GM23248 (cell line): ENCODE data around the gene EMC8. TPM values are rescaled to one million over a fixed set of nuclear protein-coding genes. Genes with fewer than 3 reads are reported as not detected.

ENCODE experiments used
- DNase-seq: peaks from one replicate; pipeline ENCODE4 v3.0.0-alpha.2; 2015
- H2AFZ ChIP-seq: fragments of 200-600 bp; sonication (generic); 2 replicates; pipeline ENCODE4 v1.6.1; 2016; ENCODE audit warnings: antibody characterized with exemption
- H3F3A ChIP-seq: fragments of 200-600 bp; sonication (generic); 2 replicates; pipeline ENCODE4 v1.6.1; 2016; ENCODE audit warnings: mild to moderate bottlenecking, antibody characterized with exemption, mixed run types; ENCODE audit not compliant: insufficient read depth
- H3K27ac ChIP-seq: fragments of 200-600 bp; sonication (generic); 2 replicates; pipeline ENCODE4 v1.5.1; 2016; ENCODE audit warnings: mild to moderate bottlenecking
- H3K27me3 ChIP-seq: fragments of 200-600 bp; sonication (generic); replicated peaks from 2 replicates; pipeline ENCODE4 v1.6.1; 2016; ENCODE audit warnings: mild to moderate bottlenecking; ENCODE audit not compliant: insufficient read depth
- H3K36me3 ChIP-seq: fragments of 200-600 bp; sonication (generic); 2 replicates; pipeline ENCODE4 v1.6.1; 2016; ENCODE audit warnings: low read depth, mild to moderate bottlenecking
- H3K4me1 ChIP-seq: fragments of 200-600 bp; sonication (generic); 2 replicates; pipeline ENCODE4 v1.6.1; 2016; ENCODE audit warnings: mild to moderate bottlenecking; ENCODE audit not compliant: insufficient read depth
- H3K4me2 ChIP-seq: fragments of 200-600 bp; sonication (generic); one replicate; pipeline ENCODE4 v1.6.1; 2016; ENCODE audit warnings: mild to moderate bottlenecking; ENCODE audit not compliant: unreplicated experiment
- H3K4me3 ChIP-seq: fragments of 200-600 bp; sonication (generic); 2 replicates; pipeline ENCODE4 v1.5.1; 2016; ENCODE audit warnings: mild to moderate bottlenecking
- H3K79me2 ChIP-seq: fragments of 200-600 bp; sonication (generic); 2 replicates; pipeline ENCODE4 v1.6.1; 2016; ENCODE audit warnings: mild to moderate bottlenecking; ENCODE audit not compliant: insufficient read depth
- H3K9ac ChIP-seq: fragments of 200-600 bp; sonication (generic); 2 replicates; pipeline ENCODE4 v1.6.1; 2016; ENCODE audit warnings: mild to moderate bottlenecking
- H3K9me2 ChIP-seq: fragments of 200-600 bp; sonication (generic); 2 replicates; pipeline ENCODE4 v1.6.1; 2016; ENCODE audit warnings: mixed run types, mild to moderate bottlenecking, moderate library complexity; ENCODE audit not compliant: insufficient read depth
- H3K9me3 ChIP-seq: fragments of 200-600 bp; sonication (generic); one replicate; pipeline ENCODE4 v1.6.1; 2017; ENCODE audit warnings: low read depth
- H4K20me1 ChIP-seq: fragments of 200-600 bp; sonication (generic); 2 replicates; pipeline ENCODE4 v1.6.0; 2016; ENCODE audit not compliant: insufficient read depth
- EZH2 ChIP-seq: fragments of 200-600 bp; sonication (generic); IDR thresholded peaks from 2 replicates; pipeline ENCODE4 v1.6.1; 2018; ENCODE audit warnings: antibody characterized with exemption, mild to moderate bottlenecking; ENCODE audit not compliant: insufficient read depth, poor library complexity, severe bottlenecking
- EZH2phosphoT487 ChIP-seq: fragments of 200-600 bp; sonication (generic); IDR thresholded peaks from 2 replicates; pipeline ENCODE4 v1.6.1; 2018; ENCODE audit warnings: antibody characterized with exemption, moderate library complexity, mild to moderate bottlenecking, low read depth; ENCODE audit not compliant: insufficient read depth
- WGBS, 2 experiments: methylation state at CpG; one replicate each; pipeline ENCODE4 v1.1.6; 2015 to 2017; ENCODE audit warnings: low lambda C conversion rate in 2 of 2, low coverage in 1 of 2; ENCODE audit errors: missing lambda C conversion rate in 2 of 2; 5-methylcytosine and 5-hydroxymethylcytosine counted together
- in situ Hi-C: fragments of 300-500 bp; cut with MboI; formaldehyde crosslinking; loops from 2 replicates; pipeline ENCODE4 v1.15.0; 2020
- polyA plus RNA-seq: library from polyadenylated mRNA; unstranded; fragments of >200 nt; fragmentation: Nextera tagmentation; extraction: Ambion mirVana; gene quantifications from 2 replicates; pipeline ENCODE4 v1.2.1, GENCODE V29; 2016
- total RNA-seq: library from RNA; depleted of rRNA; stranded (reverse); fragments of >200 nt; shearing (Covaris generic); gene quantifications from 2 replicates; pipeline ENCODE4 v1.2.3, GENCODE V29; 2014

EMC8 gene
- total and polyA plus RNA-seq, 2 experiments from 2014 or later: 35.2 to 39.4 TPM

GRCh38 chr16:85794696-85795095 lies 4.6 kb downstream of the EMC8 start:
- Histone ChIP-seq H3K4me3 (no peak overlapping the region), H3K36me3 (peaks cover 4% of the 10 kb centered on the region; the same call in 1 of the 2 replicates), H3K9ac (no peak overlapping the region), H3K4me2 (no peak overlapping the region), H3K27me3 (no peaks in the 10 kb centered on the region), H3K9me3 (no peaks in the 10 kb centered on the region), H2AFZ (no peak overlapping the region), H3K27ac (no peak overlapping the region), H3K4me1 (peaks cover 8% of the 10 kb centered on the region; the same call in 1 of the 2 replicates), H3K79me2 (peaks cover 100% of the 10 kb centered on the region), H3K9me2 (no peaks in the 10 kb centered on the region), H4K20me1 (no peaks in the 10 kb centered on the region), H3F3A (no peaks in the 10 kb centered on the region)
- no peak for TF ChIP-seq EZH2
- no peak for TF ChIP-seq EZH2phosphoT487
- no peak for DNase-seq
- in situ Hi-C loops: no loop called here
- 90% methylated on average over 8 of the region's 8 CpGs for WGBS, 2 experiments

- H3K9me3 ChIP-seq: no peaks in the 10 kb centered on the region
- no peak overlapping the region for H3K9ac ChIP-seq
- H3F3A ChIP-seq: no peaks in the 10 kb centered on the region
- H3K36me3 ChIP-seq: peaks cover 4% of the 10 kb centered on the region; the same call in 1 of the 2 replicates
- no peak overlapping the region for H3K4me3 ChIP-seq
- 98 to 99% methylated on average over 5 of the region's 5 CpGs for WGBS, 2 experiments
- no peak for DNase-seq
- H2AFZ ChIP-seq: no peak overlapping the region
- peaks cover 100% of the 10 kb centered on the region for H3K79me2 ChIP-seq
- no peaks in the 10 kb centered on the region for H3K27me3 ChIP-seq
- in situ Hi-C loops: no loop called here
- no peaks in the 10 kb centered on the region for H3K9me2 ChIP-seq
- no peak overlapping the region for H3K27ac ChIP-seq
- no peak for TF ChIP-seq EZH2
- TF ChIP-seq EZH2phosphoT487: no peak
- no peak overlapping the region for H3K4me2 ChIP-seq
- H4K20me1 ChIP-seq: no peaks in the 10 kb centered on the region
- peaks cover 8% of the 10 kb centered on the region; the same call in 1 of the 2 replicates for H3K4me1 ChIP-seq
Measured at GRCh38 chr16:85793662-85794298, 5.6 kb downstream of the EMC8 start.

- H3K36me3 ChIP-seq: peaks cover 10% of the 10 kb centered on the region; the same call in 1 of the 2 replicates
Measured at GRCh38 chr16:85789773-85790172, 9.6 kb downstream of the EMC8 start.

GRCh38 chr16:85788819-85789218 lies 10.5 kb downstream of the EMC8 start:
- H3K4me1 ChIP-seq: no peaks in the 10 kb centered on the region
- H3K9me3 ChIP-seq: no peaks in the 10 kb centered on the region
- peaks cover 10% of the 10 kb centered on the region; the same call in 1 of the 2 replicates for H3K36me3 ChIP-seq
- no peak overlapping the region for H3K4me3 ChIP-seq
- in situ Hi-C loops: no loop called here
- H3K9me2 ChIP-seq: no peaks in the 10 kb centered on the region
- no peak overlapping the region for H3K9ac ChIP-seq
- 96 to 97% methylated on average over 11 of the region's 11 CpGs for WGBS, 2 experiments
- H3K4me2 ChIP-seq: no peak overlapping the region
- no peak overlapping the region for H3K27ac ChIP-seq
- TF ChIP-seq EZH2 (no peak), EZH2phosphoT487 (no peak)
- no peak for DNase-seq
- no peaks in the 10 kb centered on the region for H3F3A ChIP-seq
- H4K20me1 ChIP-seq: no peaks in the 10 kb centered on the region; the same call in 1 of the 2 replicates
- no peak overlapping the region for H2AFZ ChIP-seq
- H3K79me2 ChIP-seq: peaks cover 84% of the 10 kb centered on the region
- H3K27me3 ChIP-seq: no peaks in the 10 kb centered on the region

More at GRCh38 chr16:85789773-85790172, 9.6 kb downstream of the EMC8 start:
- no peak overlapping the region for H3K4me3 ChIP-seq
- H3K9ac ChIP-seq: no peak overlapping the region
- H4K20me1 ChIP-seq: no peaks in the 10 kb centered on the region; the same call in 1 of the 2 replicates
- TF ChIP-seq EZH2phosphoT487: no peak
- no peak for TF ChIP-seq EZH2
- no peaks in the 10 kb centered on the region for H3K9me2 ChIP-seq
- H3F3A ChIP-seq: no peaks in the 10 kb centered on the region
- in situ Hi-C loops: no loop called here
- no peak overlapping the region for H3K27ac ChIP-seq
- no peaks in the 10 kb centered on the region for H3K9me3 ChIP-seq
- H3K79me2 ChIP-seq: peaks cover 86% of the 10 kb centered on the region
- H2AFZ ChIP-seq: no peak overlapping the region
- 91 to 92% methylated on average over 6 of the region's 6 CpGs for WGBS, 2 experiments
- H3K4me2 ChIP-seq: no peak overlapping the region
- no peaks in the 10 kb centered on the region for H3K4me1 ChIP-seq
- no peaks in the 10 kb centered on the region for H3K27me3 ChIP-seq
- no peak for DNase-seq
